OCI-LY3 (cell line): ENCODE measurements around the gene DYRK2.

Source experiments
- CTCF ChIP-seq: fragments of 200-600, 300-600 bp; sonication (generic); IDR thresholded peaks from 2 replicates; pipeline ENCODE4 v1.5.1; 2014; ENCODE audit warnings: antibody characterized with exemption, low read length, low read depth
- EZH2phosphoT487 ChIP-seq: fragments of 200-600 bp; shearing (Covaris generic); IDR thresholded peaks from 2 replicates; pipeline ENCODE4 v1.6.1; 2018; ENCODE audit warnings: antibody characterized with exemption, mixed run types, low read depth

GRCh38 chr12:67664171-67664570 is 15.6 kb downstream of the DYRK2 start:
- TF ChIP-seq EZH2phosphoT487 (no peak), CTCF (no peak)
